ENCODE measurements around the gene KIF26B. TPM values are rescaled to one million over a fixed set of nuclear protein-coding genes. Genes with fewer than 3 reads are reported as not detected.

KIF26B gene
- total RNA-seq, 4 donors from 2014 or later: 2.4 to 6.7 (median 6.1) TPM

DNA sequence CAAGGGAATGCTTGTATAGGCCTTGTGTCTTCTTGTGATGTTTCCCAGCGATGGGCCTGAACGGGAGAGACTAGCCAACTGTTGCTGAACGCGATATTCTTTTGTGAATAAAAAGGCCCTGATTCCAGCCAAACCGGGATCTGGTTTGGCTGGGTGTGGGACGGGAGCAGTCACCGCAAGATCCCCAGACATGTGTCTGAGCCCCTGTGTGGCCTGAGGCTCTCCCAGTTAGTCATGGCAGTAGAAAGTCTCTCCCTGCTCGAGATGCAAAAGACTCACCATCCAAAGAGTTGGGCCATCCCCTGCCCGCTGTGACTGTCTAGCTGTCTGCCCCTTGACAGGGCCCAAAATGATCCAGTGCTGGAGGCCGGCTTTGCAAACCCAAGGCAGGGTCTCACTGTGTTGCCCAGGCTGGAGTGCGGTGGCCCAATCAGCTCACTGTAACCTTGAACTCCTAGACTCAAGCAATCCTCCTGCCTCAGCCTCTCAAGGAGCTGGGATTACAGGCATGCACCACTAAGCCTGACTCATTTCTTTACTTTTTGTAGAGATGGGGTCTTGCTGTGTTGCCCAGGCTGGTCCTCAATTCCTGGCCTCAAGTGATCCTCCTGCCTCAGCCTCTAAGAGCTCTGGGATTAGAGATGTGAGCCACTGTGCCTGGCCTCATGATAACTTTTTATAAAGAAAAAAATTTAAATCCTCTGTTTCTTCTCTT, 56.4 kb downstream of the KIF26B start:
- H3K4me1 ChIP-seq: peaks cover 0 to 6% of the 10 kb centered on the region in 2 donors

DNA sequence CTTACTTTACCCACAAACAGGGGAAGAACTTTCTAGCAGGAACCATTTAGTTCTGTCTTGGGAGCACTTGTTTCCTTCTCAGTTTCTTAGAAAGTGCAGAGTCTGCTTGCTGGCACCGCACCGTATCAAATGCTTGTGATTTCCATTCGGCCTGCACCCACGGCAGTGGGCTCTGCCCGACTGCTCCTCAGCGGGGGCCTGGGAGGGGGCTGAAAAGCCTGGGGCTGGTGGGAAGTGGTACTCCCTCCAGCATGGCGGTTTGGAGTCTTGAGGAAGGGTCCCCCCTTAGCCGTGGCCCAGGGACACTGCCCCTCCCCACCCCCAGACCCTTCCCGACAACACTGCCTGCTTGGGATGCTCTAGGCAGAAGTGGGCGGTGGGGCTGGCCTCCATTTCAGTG, 57.0 kb downstream of the KIF26B start:
- TF ChIP-seq POLR2A (IDR thresholded peaks at IDR 0.05): no peak
- TF ChIP-seq, protein P1, sequence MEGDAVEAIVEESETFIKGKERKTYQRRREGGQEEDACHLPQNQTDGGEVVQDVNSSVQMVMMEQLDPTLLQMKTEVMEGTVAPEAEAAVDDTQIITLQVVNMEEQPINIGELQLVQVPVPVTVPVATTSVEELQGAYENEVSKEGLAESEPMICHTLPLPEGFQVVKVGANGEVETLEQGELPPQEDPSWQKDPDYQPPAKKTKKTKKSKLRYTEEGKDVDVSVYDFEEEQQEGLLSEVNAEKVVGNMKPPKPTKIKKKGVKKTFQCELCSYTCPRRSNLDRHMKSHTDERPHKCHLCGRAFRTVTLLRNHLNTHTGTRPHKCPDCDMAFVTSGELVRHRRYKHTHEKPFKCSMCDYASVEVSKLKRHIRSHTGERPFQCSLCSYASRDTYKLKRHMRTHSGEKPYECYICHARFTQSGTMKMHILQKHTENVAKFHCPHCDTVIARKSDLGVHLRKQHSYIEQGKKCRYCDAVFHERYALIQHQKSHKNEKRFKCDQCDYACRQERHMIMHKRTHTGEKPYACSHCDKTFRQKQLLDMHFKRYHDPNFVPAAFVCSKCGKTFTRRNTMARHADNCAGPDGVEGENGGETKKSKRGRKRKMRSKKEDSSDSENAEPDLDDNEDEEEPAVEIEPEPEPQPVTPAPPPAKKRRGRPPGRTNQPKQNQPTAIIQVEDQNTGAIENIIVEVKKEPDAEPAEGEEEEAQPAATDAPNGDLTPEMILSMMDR (IDR thresholded peaks at IDR 0.05): no peak
- Histone ChIP-seq H3K27me3 (no peaks in the 10 kb centered on the region), H3K9me3 (no peaks in the 10 kb centered on the region), H3K4me3 (replicated peaks in 1 of 3) (no peak overlapping the region), H3K4me1 (peaks cover 0 to 6% of the 10 kb centered on the region in 2 donors), H3K27ac (no peak overlapping the region), H3K36me3 (no peaks in the 10 kb centered on the region)
- intact Hi-C loops (cut with DNase I): no loop called here
- DNase-seq: no peak
- WGBS, 2 donors: 95 to 97% methylated on average over 10 of the region's 10 CpGs

More for the DNA sequence above, 56.4 kb downstream of the KIF26B start:
- WGBS, 2 donors: 84 to 88% methylated on average over 11 of the region's 11 CpGs
- H3K27me3 ChIP-seq: no peaks in the 10 kb centered on the region
- TF ChIP-seq, protein P1 (IDR thresholded peaks at IDR 0.05): no peak
- TF ChIP-seq POLR2A (IDR thresholded peaks at IDR 0.05): no peak
- no peak overlapping the region for H3K4me3 ChIP-seq (replicated peaks in 1 of 3)
- no peak overlapping the region for H3K27ac ChIP-seq
- H3K9me3 ChIP-seq: no peaks in the 10 kb centered on the region
- intact Hi-C loops (cut with DNase I): no loop called here
- H3K36me3 ChIP-seq: no peaks in the 10 kb centered on the region
- no peak for DNase-seq

DNA sequence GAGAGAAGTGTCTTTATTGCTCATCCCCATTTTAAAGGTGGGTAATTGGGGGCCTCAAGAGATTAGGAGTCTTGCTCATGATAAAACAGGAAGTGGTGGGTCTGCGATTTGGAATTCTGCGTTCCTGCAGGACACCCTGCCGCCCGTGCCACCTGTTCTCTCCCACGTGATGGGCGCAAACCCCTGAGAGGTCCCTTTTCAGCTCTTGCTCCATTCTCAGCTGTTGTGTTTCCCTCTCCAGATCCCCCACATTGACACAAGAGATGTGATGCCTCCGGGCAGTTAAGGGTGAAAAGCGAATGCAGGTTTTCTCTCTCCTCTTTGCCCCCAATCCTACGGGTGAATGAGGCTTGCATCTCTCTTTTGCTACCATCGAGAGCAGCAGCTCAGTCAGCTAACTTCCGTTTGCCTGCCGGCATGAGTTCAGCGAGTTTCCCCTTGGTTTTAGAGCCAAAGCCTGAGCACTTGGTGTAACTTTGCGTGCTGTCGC, 57.5 kb downstream of the KIF26B start:
- H3K27me3 ChIP-seq: no peaks in the 10 kb centered on the region
- WGBS, 2 donors: 94 to 95% methylated on average over 15 of the region's 15 CpGs
- intact Hi-C loops (cut with DNase I): no loop called here
- no peak overlapping the region for H3K4me3 ChIP-seq (replicated peaks in 1 of 3)
- H3K27ac ChIP-seq: no peak overlapping the region
- H3K4me1 ChIP-seq: peaks cover 0 to 6% of the 10 kb centered on the region in 2 donors
- no peaks in the 10 kb centered on the region for H3K36me3 ChIP-seq
- no peaks in the 10 kb centered on the region for H3K9me3 ChIP-seq
- TF ChIP-seq, protein P1 (IDR thresholded peaks at IDR 0.05): no peak
- no peak for TF ChIP-seq POLR2A (IDR thresholded peaks at IDR 0.05)
- no peak for DNase-seq

DNA sequence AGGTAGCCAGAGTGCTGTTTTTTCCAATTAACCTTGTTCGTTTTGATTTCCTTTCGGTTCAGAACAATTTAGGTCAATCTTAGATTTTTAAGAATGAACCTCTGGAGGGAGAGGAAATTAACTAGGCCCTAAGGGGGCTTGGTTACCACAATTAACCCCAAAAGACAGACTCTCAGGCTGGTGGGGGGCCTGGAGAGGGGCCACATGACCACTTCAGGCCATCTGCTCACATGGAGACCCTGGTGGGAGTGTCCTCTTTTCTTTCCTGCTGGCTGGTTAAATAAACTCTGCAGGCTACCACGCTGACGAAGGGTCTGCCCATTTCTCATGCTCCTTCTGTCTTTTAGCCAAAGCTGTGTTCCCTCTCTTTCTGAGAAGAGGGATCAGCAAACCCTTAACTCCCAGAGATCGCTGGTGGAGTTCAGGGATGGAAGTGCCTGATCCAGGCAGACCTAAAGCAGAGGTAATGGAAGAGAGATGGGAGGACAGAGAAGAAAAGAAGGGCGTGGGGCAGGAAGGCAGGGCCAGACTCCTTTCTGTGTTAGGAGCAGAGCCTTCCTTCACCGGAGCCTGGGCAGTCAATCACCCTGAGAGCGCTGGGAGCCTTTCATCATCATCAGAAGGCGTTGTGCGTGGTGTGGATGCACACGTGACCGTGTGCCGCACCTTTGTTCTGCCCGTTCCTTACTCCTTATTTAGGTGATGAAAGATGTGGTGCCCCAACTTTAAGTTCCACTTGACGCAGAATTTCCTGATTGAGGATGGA, 58.5 kb downstream of the KIF26B start:
- TF ChIP-seq, protein P1 (IDR thresholded peaks at IDR 0.05): no peak
- TF ChIP-seq POLR2A (IDR thresholded peaks at IDR 0.05): no peak
- no peak overlapping the region for H3K27ac ChIP-seq
- DNase-seq: no peak
- H3K27me3 ChIP-seq: no peaks in the 10 kb centered on the region
- no peaks in the 10 kb centered on the region for H3K9me3 ChIP-seq
- WGBS, 2 donors: 82 to 84% methylated on average over 15 of the region's 15 CpGs
- H3K36me3 ChIP-seq: no peaks in the 10 kb centered on the region
- peaks cover 0 to 6% of the 10 kb centered on the region in 2 donors for H3K4me1 ChIP-seq
- no peak overlapping the region for H3K4me3 ChIP-seq (replicated peaks in 1 of 3)
- intact Hi-C loops (cut with DNase I): no loop called here

DNA sequence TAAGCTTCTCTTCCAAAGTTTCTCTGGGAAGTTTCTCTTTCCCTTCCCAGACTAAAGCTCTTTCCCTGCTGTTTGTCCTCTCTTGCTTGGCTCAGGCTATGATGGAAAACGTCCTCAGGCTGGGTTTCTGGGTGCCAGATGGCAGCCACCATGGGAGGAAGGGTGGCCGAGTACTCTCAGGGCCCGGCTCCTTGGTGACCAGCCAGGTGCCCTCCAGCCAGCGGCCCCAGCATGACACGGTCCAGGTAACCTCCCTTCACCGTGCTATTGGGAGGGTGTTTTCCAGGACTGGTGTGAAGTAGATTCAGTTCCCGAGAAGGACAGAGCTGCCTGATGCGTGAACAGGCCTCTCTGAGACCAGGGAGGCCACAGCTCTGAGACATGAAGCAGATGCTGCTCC, 60.3 kb downstream of the KIF26B start:
- Histone ChIP-seq H3K4me1 (peaks cover 0 to 6% of the 10 kb centered on the region in 2 donors), H3K9me3 (no peaks in the 10 kb centered on the region), H3K36me3 (no peaks in the 10 kb centered on the region), H3K27ac (no peak overlapping the region), H3K4me3 (replicated peaks in 1 of 3) (no peak overlapping the region), H3K27me3 (no peaks in the 10 kb centered on the region)
- intact Hi-C loops (cut with DNase I): no loop called here
- 51 to 62% methylated on average over 8 of the region's 8 CpGs for WGBS, 2 donors
- TF ChIP-seq, protein P1 (IDR thresholded peaks at IDR 0.05): no peak
- no peak for TF ChIP-seq POLR2A (IDR thresholded peaks at IDR 0.05)
- DNase-seq: peak; percentile 33 to 43
